Omental fat pad (tissue), 4 donors: ENCODE data around the gene PRODH2. TPM values are rescaled to one million over a fixed set of nuclear protein-coding genes. Genes with fewer than 3 reads are reported as not detected.

Experiments
- ATAC-seq: fragments of 150-250 bp; one replicate; pipeline ENCODE4 v1.9.1; 2016; ENCODE audit warnings: mild to moderate bottlenecking, moderate library complexity; ENCODE audit not compliant: low FRiP score
- DNase-seq: peaks from one replicate; pipeline ENCODE4 v3.0.0-alpha.2; 2019; ENCODE audit warnings: low spot score
- CTCF ChIP-seq, 3 donors: fragments of 450-650 bp; IDR thresholded peaks; one replicate each; pipeline ENCODE4 v1.5.1; 2016 to 2017; ENCODE audit warnings: antibody characterized with exemption in 3 of 3, mild to moderate bottlenecking in 3 of 3, moderate library complexity in 2 of 3
- total RNA-seq, 4 donors: library from RNA; depleted of rRNA; stranded (reverse); fragments of >200 nt; gene quantifications; one replicate each; pipeline ENCODE4 v1.1.0, GENCODE V29; 2016

PRODH2 gene
- total RNA-seq, 4 donors from 2014 or later: not detected

GRCh38 chr19:35856546-35857149 lies 44.0 kb upstream of the PRODH2 start, which contains the start of gene KIRREL2:
KIRREL2 (plus strand) TSS chr19:35856911; CDS start chr19:35857120, 209 bp downstream.
- DNase-seq: no peak
- no peak for TF ChIP-seq CTCF (IDR thresholded peaks at IDR 0.05)
- ATAC-seq: peak; percentile 37

DNA sequence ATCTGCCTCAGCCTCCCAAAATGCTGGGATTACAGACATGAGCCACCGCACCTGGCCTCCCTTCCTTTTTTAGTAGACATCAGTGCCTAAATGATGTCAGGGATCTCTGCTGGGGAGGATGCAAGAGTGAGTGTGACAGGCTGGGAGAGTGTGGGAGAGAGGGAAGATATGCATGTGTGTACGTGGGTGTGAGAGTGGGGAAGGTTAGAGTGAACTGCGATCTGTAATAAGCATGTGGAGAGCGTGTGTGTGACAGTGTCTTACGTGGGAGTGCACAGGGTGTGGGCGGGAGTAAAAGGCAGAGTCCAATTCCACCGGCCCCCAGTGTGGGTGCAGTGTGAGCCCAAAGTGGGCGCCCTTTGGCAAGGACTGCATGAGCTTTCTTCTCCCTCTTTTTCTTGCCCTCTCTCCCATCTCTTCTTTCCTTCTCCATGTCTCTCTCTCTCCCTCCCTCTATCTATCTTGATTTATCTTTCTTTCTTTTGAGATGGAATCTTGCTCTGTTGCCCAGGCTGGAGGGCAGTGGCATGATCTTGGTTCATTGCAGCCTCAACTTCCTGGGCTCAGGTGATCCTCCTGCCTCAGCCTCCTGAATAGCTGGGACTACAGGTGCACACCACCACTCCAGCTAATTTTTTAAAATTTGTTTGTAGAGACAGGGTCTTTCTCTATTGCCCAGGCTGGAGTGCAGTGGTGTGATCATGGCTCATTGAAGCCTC lies 40.6 kb upstream of the PRODH2 start:
- DNase-seq (no peak), ATAC-seq (peak; percentile 13)
- TF ChIP-seq CTCF (IDR thresholded peaks at IDR 0.05): no peak

GRCh38 chr19:35852029-35852780 lies 39.6 kb upstream of the PRODH2 start, which contains the start of gene NPHS1:
NPHS1 (minus strand) TSS chr19:35852504; CDS start chr19:35851837, 667 bp downstream.
- ATAC-seq (peak; percentile 17), DNase-seq (no peak)
- TF ChIP-seq CTCF (IDR thresholded peaks at IDR 0.05): no peak

GRCh38 chr19:35851213-35852028 lies 38.8 kb upstream of the PRODH2 start:
- TF ChIP-seq CTCF (IDR thresholded peaks at IDR 0.05): no peak
- ATAC-seq (no peak), DNase-seq (no peak)

DNA sequence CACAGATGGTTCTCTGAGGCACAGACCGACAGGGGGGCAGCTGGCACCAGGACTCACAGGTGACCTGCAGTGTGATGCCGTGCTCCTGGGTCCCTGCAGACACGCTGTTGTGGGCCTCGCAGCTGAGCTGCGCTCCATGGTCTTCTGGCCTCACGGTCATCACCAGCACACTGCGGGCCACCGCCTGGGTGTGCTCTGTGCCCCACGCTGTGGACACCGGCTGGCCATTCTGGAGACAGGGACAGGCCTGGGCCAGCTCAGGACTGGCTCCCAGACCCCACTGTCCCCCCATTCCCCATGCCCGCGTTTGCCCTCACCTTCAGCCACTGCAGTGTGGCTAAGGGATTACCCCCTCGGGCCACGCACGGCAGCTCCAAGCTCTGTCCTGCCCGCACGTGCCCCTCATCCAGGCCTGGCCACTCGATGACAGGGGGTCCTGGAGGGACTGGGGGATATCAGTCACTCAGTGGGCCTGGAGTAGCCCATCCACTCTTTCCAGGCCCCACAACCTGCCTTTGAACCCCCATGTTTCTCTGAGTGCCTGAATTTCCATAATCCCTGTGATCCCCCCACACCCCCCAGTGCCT lies 36.4 kb upstream of the PRODH2 start:
- no peak for TF ChIP-seq CTCF (IDR thresholded peaks at IDR 0.05)
- ATAC-seq: no peak
- no peak for DNase-seq

DNA sequence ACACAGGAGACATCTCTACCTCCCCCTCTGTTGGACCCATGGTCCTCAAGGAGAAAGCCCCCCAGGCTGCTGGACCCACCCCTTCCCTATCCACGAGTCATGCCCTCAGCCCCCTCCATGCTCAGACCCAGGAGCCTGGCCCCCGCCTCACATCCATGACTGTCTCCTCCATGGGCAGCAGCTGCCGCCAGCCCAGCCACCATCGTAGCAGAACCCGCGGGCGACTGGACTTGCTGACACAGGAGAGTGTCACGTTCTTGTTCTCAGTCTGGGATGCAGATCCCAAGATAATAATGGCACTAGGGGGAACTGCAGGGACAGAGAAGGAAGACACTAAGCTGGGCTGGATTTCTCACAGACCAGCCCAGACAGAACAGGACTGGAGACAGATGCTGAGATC lies 35.8 kb upstream of the PRODH2 start:
- no peak for TF ChIP-seq CTCF (IDR thresholded peaks at IDR 0.05)
- ATAC-seq (no peak), DNase-seq (no peak)
